GM23248 (cell line): ENCODE results near the gene CALB2. TPM values are rescaled to one million over a fixed set of nuclear protein-coding genes. Genes with fewer than 3 reads are reported as not detected.

ENCODE experiments used
- DNase-seq: peaks from one replicate; pipeline ENCODE4 v3.0.0-alpha.2; 2015
- H2AFZ ChIP-seq: fragments of 200-600 bp; sonication (generic); 2 replicates; pipeline ENCODE4 v1.6.1; 2016; ENCODE audit warnings: antibody characterized with exemption
- H3F3A ChIP-seq: fragments of 200-600 bp; sonication (generic); 2 replicates; pipeline ENCODE4 v1.6.1; 2016; ENCODE audit warnings: mild to moderate bottlenecking, antibody characterized with exemption, mixed run types; ENCODE audit not compliant: insufficient read depth
- H3K27ac ChIP-seq: fragments of 200-600 bp; sonication (generic); 2 replicates; pipeline ENCODE4 v1.5.1; 2016; ENCODE audit warnings: mild to moderate bottlenecking
- H3K27me3 ChIP-seq: fragments of 200-600 bp; sonication (generic); replicated peaks from 2 replicates; pipeline ENCODE4 v1.6.1; 2016; ENCODE audit warnings: mild to moderate bottlenecking; ENCODE audit not compliant: insufficient read depth
- H3K36me3 ChIP-seq: fragments of 200-600 bp; sonication (generic); 2 replicates; pipeline ENCODE4 v1.6.1; 2016; ENCODE audit warnings: low read depth, mild to moderate bottlenecking
- H3K4me1 ChIP-seq: fragments of 200-600 bp; sonication (generic); 2 replicates; pipeline ENCODE4 v1.6.1; 2016; ENCODE audit warnings: mild to moderate bottlenecking; ENCODE audit not compliant: insufficient read depth
- H3K4me2 ChIP-seq: fragments of 200-600 bp; sonication (generic); one replicate; pipeline ENCODE4 v1.6.1; 2016; ENCODE audit warnings: mild to moderate bottlenecking; ENCODE audit not compliant: unreplicated experiment
- H3K4me3 ChIP-seq: fragments of 200-600 bp; sonication (generic); 2 replicates; pipeline ENCODE4 v1.5.1; 2016; ENCODE audit warnings: mild to moderate bottlenecking
- H3K79me2 ChIP-seq: fragments of 200-600 bp; sonication (generic); 2 replicates; pipeline ENCODE4 v1.6.1; 2016; ENCODE audit warnings: mild to moderate bottlenecking; ENCODE audit not compliant: insufficient read depth
- H3K9ac ChIP-seq: fragments of 200-600 bp; sonication (generic); 2 replicates; pipeline ENCODE4 v1.6.1; 2016; ENCODE audit warnings: mild to moderate bottlenecking
- H3K9me2 ChIP-seq: fragments of 200-600 bp; sonication (generic); 2 replicates; pipeline ENCODE4 v1.6.1; 2016; ENCODE audit warnings: mixed run types, mild to moderate bottlenecking, moderate library complexity; ENCODE audit not compliant: insufficient read depth
- H3K9me3 ChIP-seq: fragments of 200-600 bp; sonication (generic); one replicate; pipeline ENCODE4 v1.6.1; 2017; ENCODE audit warnings: low read depth
- H4K20me1 ChIP-seq: fragments of 200-600 bp; sonication (generic); 2 replicates; pipeline ENCODE4 v1.6.0; 2016; ENCODE audit not compliant: insufficient read depth
- EZH2 ChIP-seq: fragments of 200-600 bp; sonication (generic); IDR thresholded peaks from 2 replicates; pipeline ENCODE4 v1.6.1; 2018; ENCODE audit warnings: antibody characterized with exemption, mild to moderate bottlenecking; ENCODE audit not compliant: insufficient read depth, poor library complexity, severe bottlenecking
- EZH2phosphoT487 ChIP-seq: fragments of 200-600 bp; sonication (generic); IDR thresholded peaks from 2 replicates; pipeline ENCODE4 v1.6.1; 2018; ENCODE audit warnings: antibody characterized with exemption, moderate library complexity, mild to moderate bottlenecking, low read depth; ENCODE audit not compliant: insufficient read depth
- WGBS, 2 experiments: methylation state at CpG; one replicate each; pipeline ENCODE4 v1.1.6; 2015 to 2017; ENCODE audit warnings: low lambda C conversion rate in 2 of 2, low coverage in 1 of 2; ENCODE audit errors: missing lambda C conversion rate in 2 of 2; 5-methylcytosine and 5-hydroxymethylcytosine counted together
- in situ Hi-C: fragments of 300-500 bp; cut with MboI; formaldehyde crosslinking; loops from 2 replicates; pipeline ENCODE4 v1.15.0; 2020
- polyA plus RNA-seq: library from polyadenylated mRNA; unstranded; fragments of >200 nt; fragmentation: Nextera tagmentation; extraction: Ambion mirVana; gene quantifications from 2 replicates; pipeline ENCODE4 v1.2.1, GENCODE V29; 2016
- total RNA-seq: library from RNA; depleted of rRNA; stranded (reverse); fragments of >200 nt; shearing (Covaris generic); gene quantifications from 2 replicates; pipeline ENCODE4 v1.2.3, GENCODE V29; 2014; rRNA removed

The CALB2 gene
- total and polyA plus RNA-seq, 2 experiments from 2014 or later, result 1.2 to 1.8 TPM

GRCh38 chr16:71432906-71433305, 74.4 kb downstream of the CALB2 start:
- Histone ChIP-seq H4K20me1 (no peaks in the 10 kb centered on the region), H3K9ac (no peak overlapping the region), H3K4me2 (no peak overlapping the region), H3K9me3 (no peaks in the 10 kb centered on the region), H3K36me3 (no peaks in the 10 kb centered on the region), H3K79me2 (no peaks in the 10 kb centered on the region), H3F3A (peaks cover 11% of the 10 kb centered on the region), H3K4me1 (no peaks in the 10 kb centered on the region), H3K27me3 (0 out of 2 replicates have a peak, but pooled peaks cover 6% of the 10 kb centered on the region), H3K9me2 (no peaks in the 10 kb centered on the region), H3K4me3 (no peak overlapping the region), H3K27ac (no peak overlapping the region), H2AFZ (no peak overlapping the region)
- in situ Hi-C loops, result no loop called here
- no peak for DNase-seq
- TF ChIP-seq EZH2 (no peak), EZH2phosphoT487 (no peak)
- 47 to 49% methylated on average over 5 to 6 of the region's 6 CpGs for WGBS, 2 experiments

GRCh38 chr16:71436473-71436872, 78.0 kb downstream of the CALB2 start:
- H3K4me1 ChIP-seq, result no peaks in the 10 kb centered on the region
- no peak for DNase-seq
- H3F3A ChIP-seq, result no peaks in the 10 kb centered on the region
- H3K79me2 ChIP-seq, result no peaks in the 10 kb centered on the region
- no peak overlapping the region for H3K4me3 ChIP-seq
- H3K27ac ChIP-seq, result no peak overlapping the region
- no peaks in the 10 kb centered on the region for H4K20me1 ChIP-seq
- H3K36me3 ChIP-seq, result no peaks in the 10 kb centered on the region
- H3K4me2 ChIP-seq, result no peak overlapping the region
- H3K9ac ChIP-seq, result no peak overlapping the region
- no peaks in the 10 kb centered on the region for H3K9me2 ChIP-seq
- H2AFZ ChIP-seq, result no peak overlapping the region
- no peaks in the 10 kb centered on the region for H3K9me3 ChIP-seq
- TF ChIP-seq EZH2 (no peak), EZH2phosphoT487 (no peak)
- 0 out of 2 replicates have a peak, but pooled peaks cover 6% of the 10 kb centered on the region for H3K27me3 ChIP-seq
- in situ Hi-C loops, result no loop called here
- WGBS, 2 experiments, result 33 to 46% methylated on average over 7 of the region's 7 CpGs

- Histone ChIP-seq H3K9me2 (no peaks in the 10 kb centered on the region), H2AFZ (no peak overlapping the region), H3K4me1 (no peaks in the 10 kb centered on the region), H3F3A (no peaks in the 10 kb centered on the region), H4K20me1 (no peaks in the 10 kb centered on the region), H3K9ac (no peak overlapping the region), H3K27ac (no peak overlapping the region), H3K27me3 (no peaks in the 10 kb centered on the region), H3K9me3 (no peaks in the 10 kb centered on the region), H3K36me3 (no peaks in the 10 kb centered on the region), H3K4me3 (no peak overlapping the region), H3K4me2 (no peak overlapping the region), H3K79me2 (no peaks in the 10 kb centered on the region)
- TF ChIP-seq EZH2 (no peak), EZH2phosphoT487 (no peak)
- DNase-seq, result peak; percentile 18
- in situ Hi-C loops, result no loop called here
- WGBS, 2 experiments, result 0 to 1% methylated on average over 3 of the region's 3 CpGs
These were observed 81.0 kb downstream of the CALB2 start for GRCh38 chr16:71439523-71439922.

Other genes starting within 250 kb of the CALB2 start
- gene HYDIN, start 128.0 kb upstream of the CALB2 start, total RNA-seq, result 0.54 TPM in 1 of 2 replicates, not detected in the other
- gene HYDIN, start 128.0 kb upstream of the CALB2 start, polyA plus RNA-seq, result 0.10 and 0.50 TPM in 2 replicates
- gene CMTR2, start 69.3 kb upstream of the CALB2 start, total RNA-seq, result 29.1 and 43.5 TPM in 2 replicates
- gene CMTR2, start 69.3 kb upstream of the CALB2 start, polyA plus RNA-seq, result 12.6 and 13.7 TPM in 2 replicates
- not detected in 2 replicates for gene TLE7, start 83.3 kb downstream of the CALB2 start, total RNA-seq
- gene TLE7, start 83.3 kb downstream of the CALB2 start, polyA plus RNA-seq, result not detected in 2 replicates
- gene ZNF23, start 103.5 kb downstream of the CALB2 start, total RNA-seq, result 10.9 and 12.1 TPM in 2 replicates
- gene ZNF23, start 103.5 kb downstream of the CALB2 start, polyA plus RNA-seq, result 14.2 and 15.3 TPM in 2 replicates
- 1.3 and 1.4 TPM in 2 replicates for gene ZNF19, start 130.6 kb downstream of the CALB2 start, total RNA-seq
- 0.85 and 1.7 TPM in 2 replicates for gene ZNF19, start 130.6 kb downstream of the CALB2 start, polyA plus RNA-seq
- gene CHST4, start 167.7 kb downstream of the CALB2 start, total RNA-seq, result not detected in 2 replicates
- gene CHST4, start 167.7 kb downstream of the CALB2 start, polyA plus RNA-seq, result not detected in 2 replicates
- gene TAT, start 218.4 kb downstream of the CALB2 start, total RNA-seq, result not detected in 2 replicates
- gene TAT, start 218.4 kb downstream of the CALB2 start, polyA plus RNA-seq, result not detected in 2 replicates